ENCODE results near the gene ESPN.
"Not testable (repeated sequence)": the region's sequence is repeated elsewhere in the genome, so short reads cannot be mapped to it uniquely, and the experiment has no call there.

GRCh38 chr1:6455752-6456520 lies 31.4 kb downstream of the ESPN start:
- TF ChIP-seq CTCF (conservative IDR thresholded peaks at IDR 0.05; ENCODE audit: low read length); EZH2phosphoT487 (IDR thresholded peaks at IDR 0.05; ENCODE audit: borderline replicate concordance): not testable (repeated sequence)

Measured in Loucy (cell line).